Parathyroid adenoma (tissue), 2 donors: Measurements from ENCODE around the gene PKMYT1.

Experiments
- H2AFZ ChIP-seq: fragments of 300-600 bp; sonication (generic); one replicate; pipeline ENCODE4 v1.7.0; 2017; ENCODE audit warnings: antibody characterized with exemption, mild to moderate bottlenecking
- H3K27ac ChIP-seq: fragments of 300-600 bp; sonication (generic); one replicate; pipeline ENCODE4 v1.7.0; 2017
- H3K27me3 ChIP-seq: fragments of 300-600 bp; sonication (generic); one replicate; pipeline ENCODE4 v1.7.0; 2017; ENCODE audit warnings: low read length; ENCODE audit not compliant: control insufficient read depth, insufficient read depth
- H3K36me3 ChIP-seq: fragments of 300-600 bp; sonication (generic); one replicate; pipeline ENCODE4 v1.7.0; 2017; ENCODE audit warnings: low read length; ENCODE audit not compliant: control insufficient read depth, insufficient read depth
- H3K4me1 ChIP-seq: fragments of 300-600 bp; sonication (generic); one replicate; pipeline ENCODE4 v1.7.0; 2017; ENCODE audit warnings: control low read depth
- H3K4me2 ChIP-seq: fragments of 300-600 bp; sonication (generic); one replicate; pipeline ENCODE4 v1.7.0; 2017; ENCODE audit warnings: low read length
- H3K4me3 ChIP-seq: fragments of 300-600 bp; sonication (generic); one replicate; pipeline ENCODE4 v1.7.0; 2017; ENCODE audit warnings: low read depth, low read length
- H3K79me2 ChIP-seq: fragments of 300-600 bp; sonication (generic); one replicate; pipeline ENCODE4 v1.7.0; 2017; ENCODE audit warnings: control low read depth
- H3K9ac ChIP-seq: fragments of 300-600 bp; sonication (generic); one replicate; pipeline ENCODE4 v1.7.0; 2017; ENCODE audit warnings: mild to moderate bottlenecking
- H3K9me3 ChIP-seq: fragments of 300-600 bp; sonication (generic); one replicate; pipeline ENCODE4 v1.7.0; 2017; ENCODE audit warnings: low read length; ENCODE audit not compliant: control insufficient read depth
- TF ChIP-seq, protein P1 (sequence below): fragments of 300-600 bp; sonication (generic); IDR thresholded peaks from one replicate; pipeline ENCODE4 v1.7.0; 2017; ENCODE audit warnings: antibody characterized with exemption, mild to moderate bottlenecking
- donor health status: primary hyperparathyroidism.

The PKMYT1 gene

DNA sequence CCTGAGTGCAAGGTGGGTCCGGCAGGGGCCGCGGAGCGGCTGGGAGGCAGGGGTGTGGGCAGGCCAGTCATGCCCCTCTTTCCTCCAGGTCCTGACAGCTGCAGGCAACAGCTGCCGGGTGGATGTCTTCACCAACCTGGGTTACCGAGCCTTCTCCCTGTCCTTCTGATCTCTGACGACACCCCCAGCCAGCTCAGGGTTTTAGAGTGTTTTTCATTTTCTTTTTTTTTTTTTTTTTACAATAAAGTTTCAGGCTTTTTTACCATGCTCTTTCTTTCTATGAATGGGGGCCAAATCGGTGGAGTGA is 47.2 kb upstream of the PKMYT1 start:
- no peak overlapping the region for H3K9ac ChIP-seq
- no peaks in the 10 kb centered on the region for H3K9me3 ChIP-seq
- no peak overlapping the region for H3K4me3 ChIP-seq
- no peaks in the 10 kb centered on the region for H3K79me2 ChIP-seq
- TF ChIP-seq, protein P1, sequence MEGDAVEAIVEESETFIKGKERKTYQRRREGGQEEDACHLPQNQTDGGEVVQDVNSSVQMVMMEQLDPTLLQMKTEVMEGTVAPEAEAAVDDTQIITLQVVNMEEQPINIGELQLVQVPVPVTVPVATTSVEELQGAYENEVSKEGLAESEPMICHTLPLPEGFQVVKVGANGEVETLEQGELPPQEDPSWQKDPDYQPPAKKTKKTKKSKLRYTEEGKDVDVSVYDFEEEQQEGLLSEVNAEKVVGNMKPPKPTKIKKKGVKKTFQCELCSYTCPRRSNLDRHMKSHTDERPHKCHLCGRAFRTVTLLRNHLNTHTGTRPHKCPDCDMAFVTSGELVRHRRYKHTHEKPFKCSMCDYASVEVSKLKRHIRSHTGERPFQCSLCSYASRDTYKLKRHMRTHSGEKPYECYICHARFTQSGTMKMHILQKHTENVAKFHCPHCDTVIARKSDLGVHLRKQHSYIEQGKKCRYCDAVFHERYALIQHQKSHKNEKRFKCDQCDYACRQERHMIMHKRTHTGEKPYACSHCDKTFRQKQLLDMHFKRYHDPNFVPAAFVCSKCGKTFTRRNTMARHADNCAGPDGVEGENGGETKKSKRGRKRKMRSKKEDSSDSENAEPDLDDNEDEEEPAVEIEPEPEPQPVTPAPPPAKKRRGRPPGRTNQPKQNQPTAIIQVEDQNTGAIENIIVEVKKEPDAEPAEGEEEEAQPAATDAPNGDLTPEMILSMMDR = no peak
- no peaks in the 10 kb centered on the region for H3K27me3 ChIP-seq
- no peak overlapping the region for H2AFZ ChIP-seq
- H3K4me2 ChIP-seq = no peak overlapping the region
- H3K27ac ChIP-seq = no peak overlapping the region
- H3K36me3 ChIP-seq = no peaks in the 10 kb centered on the region
- peaks cover 8% of the 10 kb centered on the region for H3K4me1 ChIP-seq

GRCh38 chr16:3026609-3027488 is 46.6 kb upstream of the PKMYT1 start:
- Histone ChIP-seq H3K4me3 (no peak overlapping the region), H3K9ac (no peak overlapping the region), H3K36me3 (no peaks in the 10 kb centered on the region), H2AFZ (no peak overlapping the region), H3K4me1 (peaks cover 10% of the 10 kb centered on the region), H3K79me2 (no peaks in the 10 kb centered on the region), H3K27me3 (no peaks in the 10 kb centered on the region), H3K9me3 (no peaks in the 10 kb centered on the region), H3K27ac (no peak overlapping the region), H3K4me2 (no peak overlapping the region)
- TF ChIP-seq, protein P1 = no peak

- H3K4me1 ChIP-seq = peaks cover 15% of the 10 kb centered on the region
- no peak overlapping the region for H3K27ac ChIP-seq
- TF ChIP-seq, protein P1 = no peak
- no peaks in the 10 kb centered on the region for H3K36me3 ChIP-seq
- no peaks in the 10 kb centered on the region for H3K79me2 ChIP-seq
- no peaks in the 10 kb centered on the region for H3K27me3 ChIP-seq
- no peak overlapping the region for H3K4me2 ChIP-seq
- H3K9ac ChIP-seq = no peak overlapping the region
- no peaks in the 10 kb centered on the region for H3K9me3 ChIP-seq
- no peak overlapping the region for H2AFZ ChIP-seq
- H3K4me3 ChIP-seq = no peak overlapping the region
Observed at GRCh38 chr16:3026003-3026378, 45.7 kb upstream of the PKMYT1 start.

GRCh38 chr16:3025032-3026002 is 45.1 kb upstream of the PKMYT1 start:
- no peaks in the 10 kb centered on the region for H3K79me2 ChIP-seq
- H3K9me3 ChIP-seq = no peaks in the 10 kb centered on the region
- no peaks in the 10 kb centered on the region for H3K36me3 ChIP-seq
- no peak overlapping the region for H3K4me2 ChIP-seq
- H3K27ac ChIP-seq = no peak overlapping the region
- TF ChIP-seq, protein P1 = no peak
- H2AFZ ChIP-seq = no peak overlapping the region
- no peak overlapping the region for H3K9ac ChIP-seq
- H3K4me1 ChIP-seq = peaks cover 15% of the 10 kb centered on the region
- H3K27me3 ChIP-seq = no peaks in the 10 kb centered on the region
- H3K4me3 ChIP-seq = no peak overlapping the region
